NAMALWA (cell line): ENCODE data around the gene KRTAP1-3.
"Not testable (repeated sequence)": the region's sequence is repeated elsewhere in the genome, so short reads cannot be mapped to it uniquely, and the experiment has no call there.

ENCODE experiments used
- DNase-seq: peaks from one replicate; pipeline ENCODE4 v3.0.0-alpha.2; 2015; ENCODE audit warnings: low spot score

KRTAP1-3 gene

GRCh38 chr17:41054556-41054955, 19.9 kb upstream of the KRTAP1-3 start:
- not testable (repeated sequence) for DNase-seq

DNA sequence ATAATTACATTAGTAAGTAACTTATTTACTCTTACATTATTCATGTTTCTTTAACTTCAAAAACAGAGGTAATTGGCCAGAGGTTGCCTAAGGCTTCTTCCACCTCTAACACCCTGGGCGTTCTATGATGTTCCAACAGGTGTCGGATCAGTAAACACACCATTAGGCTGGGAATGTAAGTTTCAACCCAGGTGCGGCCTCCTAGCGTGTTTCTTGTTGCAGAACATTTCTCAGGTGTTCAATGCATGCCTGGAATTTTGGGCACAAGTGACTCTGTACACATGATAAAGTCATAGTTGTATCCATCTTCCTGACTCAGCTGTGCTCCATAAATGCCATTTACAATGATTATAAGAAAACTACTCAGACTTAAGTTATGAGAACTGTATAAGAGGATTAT, 19.4 kb upstream of the KRTAP1-3 start:
- no peak for DNase-seq

DNA sequence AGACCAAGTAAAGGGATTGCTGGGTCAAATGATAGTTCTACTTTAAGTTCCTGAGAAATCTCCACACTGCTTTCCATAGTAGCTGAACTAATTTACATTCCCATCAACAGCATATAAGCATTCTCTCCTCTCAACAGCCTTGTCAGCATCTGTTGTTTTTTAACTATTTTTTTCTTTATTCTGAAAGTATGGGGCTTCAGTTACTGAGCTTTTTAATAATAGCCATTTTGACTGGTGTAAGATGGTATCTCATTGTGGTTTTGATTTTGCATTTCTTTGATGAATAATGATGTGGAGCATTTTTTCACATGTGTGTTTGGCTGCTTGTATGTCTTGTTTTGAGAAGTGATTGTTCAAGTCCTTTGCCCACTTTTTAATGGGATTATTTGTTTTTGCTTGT, 17.9 kb upstream of the KRTAP1-3 start:
- DNase-seq, result no peak

DNA sequence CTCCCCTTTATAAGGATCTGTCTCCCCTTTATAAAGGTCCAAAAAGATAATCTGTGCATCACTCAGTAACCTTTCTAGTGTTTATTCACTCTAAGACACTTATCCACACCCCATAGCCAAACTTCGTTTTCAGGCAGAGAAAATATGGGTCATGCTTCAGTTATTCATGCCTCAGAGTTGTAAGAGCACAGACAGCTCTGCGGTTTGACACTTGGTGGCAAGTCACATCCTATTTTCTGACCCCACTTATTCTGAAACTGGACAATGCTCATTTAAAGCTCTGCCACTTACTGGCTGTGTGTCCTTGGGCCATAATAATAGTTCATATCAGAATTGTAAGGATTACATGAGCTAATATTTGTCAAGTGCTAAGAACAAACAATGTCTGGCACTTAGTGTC, 14.4 kb upstream of the KRTAP1-3 start:
- no peak for DNase-seq

DNA sequence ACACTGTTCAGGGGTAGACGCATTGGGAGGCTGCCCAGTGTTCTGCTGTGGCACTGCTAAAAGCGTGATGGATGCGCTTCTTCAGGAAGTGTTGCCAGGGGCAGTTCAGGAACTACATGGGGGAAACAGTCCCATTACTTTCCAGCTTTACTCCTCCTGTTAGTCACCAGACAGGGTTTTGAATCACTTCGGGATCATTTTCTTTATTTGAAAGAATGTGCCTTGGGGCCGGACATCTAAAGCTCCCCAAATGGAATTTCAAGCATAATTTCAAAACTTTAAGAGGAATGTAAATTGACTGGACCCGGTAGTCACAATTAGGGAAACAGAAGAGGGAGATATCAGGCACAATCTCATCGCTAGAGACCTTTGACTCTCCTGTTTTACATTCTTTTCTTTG, 13.8 kb upstream of the KRTAP1-3 start:
- no peak for DNase-seq

- DNase-seq, result not testable (repeated sequence)
Observed at GRCh38 chr17:41046735-41047465, 12.2 kb upstream of the KRTAP1-3 start, which contains the start of gene KRTAP2-1. KRTAP2-1 (minus strand) TSS chr17:41047316; CDS start chr17:41047267, 49 bp downstream.

GRCh38 chr17:41042953-41043352, 8.3 kb upstream of the KRTAP1-3 start:
- no peak for DNase-seq

DNA sequence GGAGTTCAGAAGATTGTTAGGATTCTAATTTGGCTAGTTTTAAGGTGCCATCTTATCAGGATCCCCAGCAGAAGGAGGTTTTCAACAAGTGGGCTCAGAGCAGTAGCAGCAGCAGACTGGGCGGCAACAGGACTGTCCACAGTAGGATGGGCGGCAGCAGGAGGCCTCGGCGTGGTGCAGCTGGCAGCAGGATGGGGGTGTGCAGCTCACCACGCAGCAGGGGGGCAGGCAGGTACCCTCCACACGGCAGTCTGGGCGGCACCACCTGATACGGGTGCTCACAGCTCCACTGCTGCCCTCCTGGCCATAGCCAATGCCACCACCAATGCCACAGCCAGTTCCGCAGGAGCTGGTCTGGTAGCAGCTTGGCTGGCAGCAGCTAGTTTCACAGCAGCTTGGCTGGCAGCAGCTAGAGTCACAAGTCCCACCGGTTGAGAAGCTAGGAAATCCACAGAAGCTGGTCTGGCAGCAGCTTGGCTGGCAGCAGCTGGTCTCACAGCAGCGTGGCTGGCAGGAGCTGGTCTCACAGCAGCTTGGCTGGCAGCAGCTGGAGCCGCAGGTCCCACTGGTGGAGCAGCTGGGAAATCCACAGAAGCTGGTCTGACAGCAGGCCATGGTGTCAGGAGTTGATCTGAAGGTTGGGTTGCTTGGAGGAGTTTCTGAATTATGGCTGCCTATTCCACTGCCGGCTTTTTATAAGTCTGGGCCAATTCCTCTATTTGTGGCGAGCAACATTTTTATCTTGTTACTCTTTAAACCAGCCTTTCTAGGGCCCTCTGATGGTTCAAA, 6.3 kb upstream of the KRTAP1-3 start, which contains the start of gene KRTAP1-1:
TSS of gene KRTAP1-1 (minus strand) at position 668 of the 789 bp plus-strand sequence. CDS start at position 615, 53 bp downstream.
- DNase-seq, result not testable (repeated sequence)

- no peak for DNase-seq
Observed at GRCh38 chr17:41037853-41038350, 3.2 kb upstream of the KRTAP1-3 start.

DNA sequence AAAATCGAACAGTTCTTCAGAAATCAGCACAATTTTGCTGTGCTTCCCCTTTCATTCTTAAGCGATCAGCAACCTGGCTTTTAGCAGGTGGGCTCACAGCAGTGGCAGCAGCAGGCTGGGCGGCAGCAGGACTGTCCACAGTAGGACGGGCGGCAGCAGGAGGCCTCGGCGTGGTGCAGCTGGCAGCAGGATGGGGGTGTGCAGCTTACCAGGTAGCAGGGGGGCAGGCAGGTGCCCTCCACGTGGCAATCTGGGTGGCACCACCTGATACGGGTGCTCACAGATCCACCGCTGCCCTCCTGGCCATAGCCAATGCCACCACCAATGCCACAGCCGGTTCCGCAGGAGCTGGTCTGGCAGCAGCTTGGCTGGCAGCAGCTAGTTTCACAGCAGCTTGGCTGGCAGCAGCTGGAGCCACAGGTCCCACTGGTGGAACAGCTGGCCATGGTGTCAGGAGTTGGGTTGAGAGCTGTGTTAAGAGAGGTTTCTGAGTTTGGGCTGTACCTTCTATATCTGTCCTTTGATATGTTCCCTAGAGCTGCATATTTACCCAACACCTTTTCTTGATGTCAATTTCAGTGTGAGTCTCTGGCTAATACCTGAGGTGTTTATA, 4.9 kb downstream of the KRTAP1-3 start, which contains the start of gene KRTAP1-4:
TSS of gene KRTAP1-4 (minus strand) at position 563 of the 613 bp plus-strand sequence. CDS start at position 446, 117 bp downstream.
- no peak for DNase-seq

DNA sequence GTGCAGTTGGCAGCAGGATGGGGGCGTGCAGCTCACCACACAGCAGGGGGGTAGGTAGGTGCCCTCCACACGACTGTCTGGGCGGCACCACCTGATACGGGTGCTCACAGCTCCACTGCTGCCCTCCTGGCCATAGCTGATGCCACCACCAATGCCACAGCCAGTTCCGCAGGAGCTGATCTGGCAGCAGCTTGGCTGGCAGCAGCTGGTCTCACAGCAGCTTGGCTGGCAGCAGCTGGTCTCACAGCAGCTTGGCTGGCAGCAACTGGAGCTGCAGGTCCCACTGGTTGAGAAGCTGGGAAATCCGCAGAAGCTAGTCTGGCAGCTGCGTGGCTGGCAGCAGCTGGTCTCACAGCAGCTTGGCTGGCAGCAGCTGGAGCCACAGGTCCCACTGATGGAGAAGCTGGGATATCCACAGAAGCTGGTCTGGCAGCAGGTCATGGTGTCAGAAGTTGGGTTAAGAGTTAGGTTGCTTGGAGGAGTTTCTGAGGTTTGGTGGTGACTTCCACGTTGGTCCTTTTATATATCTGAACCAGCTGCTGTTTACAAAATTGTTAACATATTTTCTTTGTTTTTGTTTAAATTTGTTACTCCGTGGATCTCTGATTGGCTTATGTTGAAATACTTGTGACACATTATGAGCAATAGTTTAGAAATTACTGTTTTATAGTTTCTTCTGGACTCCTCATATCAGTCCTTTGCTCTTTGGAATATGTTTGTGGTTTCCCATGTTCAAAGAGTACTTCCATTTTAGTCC, 7.8 kb downstream of the KRTAP1-3 start, which contains the start of gene KRTAP1-5:
TSS of gene KRTAP1-5 (minus strand) at position 494 of the 757 bp plus-strand sequence. CDS start at position 441, 53 bp downstream.
- DNase-seq, result no peak

DNA sequence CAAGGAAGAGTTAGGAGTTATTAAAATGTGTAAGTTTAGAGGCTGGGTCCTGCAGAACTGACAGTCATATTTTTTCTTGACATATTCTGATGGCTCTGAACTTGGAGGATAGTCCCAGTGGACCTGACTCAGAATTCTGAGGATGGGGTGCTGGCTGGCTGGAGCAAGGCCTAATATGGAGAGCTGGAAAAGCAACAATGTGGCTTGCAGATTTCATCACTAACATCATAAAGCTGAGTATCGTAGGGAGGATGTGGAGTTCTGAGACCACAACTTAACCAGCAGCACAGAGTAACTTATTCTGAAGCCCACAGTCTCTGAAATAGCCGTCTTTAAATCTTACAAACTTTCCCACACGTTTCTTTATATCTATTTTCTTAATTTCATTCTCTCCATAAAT, 10.0 kb downstream of the KRTAP1-3 start:
- DNase-seq, result no peak

GRCh38 chr17:41020336-41020735, 14.3 kb downstream of the KRTAP1-3 start:
- no peak for DNase-seq

GRCh38 chr17:41019415-41019814, 15.3 kb downstream of the KRTAP1-3 start:
- DNase-seq, result no peak

- DNase-seq, result no peak
Observed at GRCh38 chr17:41018541-41018940, 16.1 kb downstream of the KRTAP1-3 start.

GRCh38 chr17:41016578-41017215, 18.0 kb downstream of the KRTAP1-3 start:
- no peak for DNase-seq

- DNase-seq, result no peak
Observed at GRCh38 chr17:41015454-41015853, 19.2 kb downstream of the KRTAP1-3 start.

DNA sequence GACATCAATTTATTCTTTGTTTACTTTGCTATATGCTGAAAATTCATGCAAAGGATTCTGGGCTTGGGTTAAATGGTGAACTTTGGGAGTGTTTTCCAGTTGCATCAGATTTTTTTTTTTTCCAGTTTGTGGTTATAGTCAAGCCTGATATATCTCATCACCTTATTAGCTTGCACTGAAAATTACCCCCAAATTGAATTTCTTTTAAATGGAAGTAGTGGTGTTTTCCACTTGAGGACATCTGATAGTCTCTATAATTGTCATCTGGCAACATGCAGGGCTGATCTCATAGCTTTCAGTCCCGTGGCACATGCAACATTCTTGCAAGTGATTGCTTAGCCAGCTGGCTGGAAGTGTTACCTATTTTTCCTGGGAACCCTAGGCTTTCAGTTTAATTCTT, 21.1 kb downstream of the KRTAP1-3 start:
- DNase-seq, result no peak

GRCh38 chr17:41013181-41013580, 21.5 kb downstream of the KRTAP1-3 start:
- DNase-seq, result no peak

- no peak for DNase-seq
Observed at GRCh38 chr17:41012326-41013120, 22.2 kb downstream of the KRTAP1-3 start.
